Adipose tissue (tissue), 3 donors: ENCODE results near the gene SF1. TPM values are rescaled to one million over a fixed set of nuclear protein-coding genes. Genes with fewer than 3 reads are reported as not detected.

ENCODE experiments used
- H3K27ac ChIP-seq: one replicate; pipeline ENCODE4 v1.5.1; 2013; ENCODE audit warnings: low read depth, low read length
- WGBS, 3 donors: extraction: QIAGEN DNeasy Blood & Tissue Kit; methylation state at CpG; one replicate each; pipeline ENCODE4 v1.1.7; 2013; 5-methylcytosine and 5-hydroxymethylcytosine counted together
- polyA plus RNA-seq, 3 donors: library from polyadenylated mRNA; stranded (reverse); fragments of 200-250 nt; gene quantifications; one replicate each; pipeline ENCODE4 v1.2.3, GENCODE V29; 2013
- donor health status: healthy with polysubstance abuse.
- donor health status: Bipolar disorder and iron deficiency.
- donor health status: healthy.

The SF1 gene
- polyA plus RNA-seq, 3 donors = 51.6 to 156 (median 124) TPM

GRCh38 chr11:64803158-64803845 lies 25.0 kb upstream of the SF1 start, which contains the start of gene MAP4K2:
Gene MAP4K2, minus strand, starts transcription at chr11:64803214. Its CDS starts 65 bp downstream, at chr11:64803149.
- WGBS, 3 donors = 0 to 1% (median 0%) methylated on average over 18 to 58 of the region's 58 CpGs
- H3K27ac ChIP-seq = no peak within 1 kb of the TSS

- no peak overlapping the region for H3K27ac ChIP-seq
- 9 to 11% (median 10%) methylated on average over 41 to 54 of the region's 54 CpGs for WGBS, 3 donors
Measured at GRCh38 chr11:64802370-64803157, 24.2 kb upstream of the SF1 start.

GRCh38 chr11:64801561-64802369 lies 23.4 kb upstream of the SF1 start:
- 31 to 49% (median 32%) methylated on average over 13 of the region's 13 CpGs for WGBS, 3 donors
- H3K27ac ChIP-seq = no peak overlapping the region

- 76 to 86% (median 81%) methylated on average over 9 of the region's 9 CpGs for WGBS, 3 donors
- H3K27ac ChIP-seq = no peak overlapping the region
Measured at GRCh38 chr11:64801158-64801464, 22.8 kb upstream of the SF1 start.

GRCh38 chr11:64800303-64801157 lies 22.2 kb upstream of the SF1 start:
- 69 to 88% (median 70%) methylated on average over 26 of the region's 26 CpGs for WGBS, 3 donors
- H3K27ac ChIP-seq = no peak overlapping the region

- 62 to 72% (median 66%) methylated on average over 14 of the region's 14 CpGs for WGBS, 3 donors
- H3K27ac ChIP-seq = no peak overlapping the region
Measured at GRCh38 chr11:64799623-64800302, 21.4 kb upstream of the SF1 start.

GRCh38 chr11:64799256-64799622 lies 20.9 kb upstream of the SF1 start:
- no peak overlapping the region for H3K27ac ChIP-seq
- 68 to 77% (median 75%) methylated on average over 7 of the region's 7 CpGs for WGBS, 3 donors

- 80 to 93% (median 86%) methylated on average over 19 of the region's 19 CpGs for WGBS, 3 donors
- H3K27ac ChIP-seq = no peak overlapping the region
Measured at GRCh38 chr11:64796757-64797541, 18.6 kb upstream of the SF1 start.

GRCh38 chr11:64796047-64796756 lies 17.9 kb upstream of the SF1 start:
- H3K27ac ChIP-seq = no peak overlapping the region
- 63 to 89% (median 65%) methylated on average over 19 of the region's 19 CpGs for WGBS, 3 donors

GRCh38 chr11:64794526-64794925 lies 16.2 kb upstream of the SF1 start:
- WGBS, 3 donors = 95% methylated on average over 10 of the region's 10 CpGs
- no peak overlapping the region for H3K27ac ChIP-seq

- 54 to 80% (median 54%) methylated on average over 11 of the region's 11 CpGs for WGBS, 3 donors
- no peak overlapping the region for H3K27ac ChIP-seq
Measured at GRCh38 chr11:64793271-64794160, 15.2 kb upstream of the SF1 start.

GRCh38 chr11:64792482-64792881 lies 14.1 kb upstream of the SF1 start:
- WGBS, 3 donors = 88 to 96% (median 90%) methylated on average over 4 of the region's 4 CpGs
- no peak overlapping the region for H3K27ac ChIP-seq

- 91 to 94% (median 94%) methylated on average over 11 to 14 of the region's 14 CpGs for WGBS, 3 donors
- no peak overlapping the region for H3K27ac ChIP-seq
Measured at GRCh38 chr11:64791781-64792291, 13.5 kb upstream of the SF1 start.

- 90 to 92% (median 90%) methylated on average over 25 of the region's 25 CpGs for WGBS, 3 donors
- no peak overlapping the region for H3K27ac ChIP-seq
Measured at GRCh38 chr11:64790205-64791095, 12.1 kb upstream of the SF1 start.
